Fibroblast of lung (primary cell): ENCODE data around the gene VASN. TPM values are rescaled to one million over a fixed set of nuclear protein-coding genes. Genes with fewer than 3 reads are reported as not detected.

Source experiments
- DNase-seq, 2 donors: peaks; one replicate each; pipeline versions ENCODE4 v3.0.0 to v3.0.0-alpha.2; 2010; ENCODE audit warnings: low read depth in 2 of 2
- H2AFZ ChIP-seq: 2 replicates; pipeline ENCODE4 v1.5.1; 2012; ENCODE audit warnings: low read length, control low read depth, inconsistent platforms
- H3K27ac ChIP-seq: 2 replicates; pipeline ENCODE4 v1.5.1; 2011; ENCODE audit warnings: low read length, control low read depth; ENCODE audit not compliant: insufficient read depth
- H3K27me3 ChIP-seq: 2 replicates; pipeline ENCODE4 v1.5.1; 2011; ENCODE audit warnings: mild to moderate bottlenecking, low read length; ENCODE audit not compliant: control insufficient read depth, insufficient read depth
- H3K36me3 ChIP-seq: 2 replicates; pipeline ENCODE4 v1.5.1; 2011; ENCODE audit warnings: low read length; ENCODE audit not compliant: control insufficient read depth, insufficient read depth
- H3K4me1 ChIP-seq: 2 replicates; pipeline ENCODE4 v1.5.1; 2011; ENCODE audit warnings: low read length; ENCODE audit not compliant: control insufficient read depth, insufficient read depth; ENCODE audit errors: extremely low read depth
- H3K4me2 ChIP-seq: 2 replicates; pipeline ENCODE4 v1.5.1; 2011; ENCODE audit warnings: low read length, control low read depth; ENCODE audit not compliant: insufficient read depth; ENCODE audit errors: extremely low read depth
- H3K4me3 ChIP-seq, 4 experiments: fragments of 200-600 bp in 1 of 4; sonication (generic) in 1 of 4; replicated peaks in 1 of 4; 2 replicates each; pipeline ENCODE4 v1.5.1; 2011 to 2016; ENCODE audit warnings: low read length in 4 of 4, low read depth in 3 of 4, mild to moderate bottlenecking in 3 of 4, control low read depth in 2 of 4, inconsistent platforms in 1 of 4, mixed read lengths in 1 of 4; ENCODE audit not compliant: insufficient read depth in 1 of 4; ENCODE audit errors: control extremely low read depth in 1 of 4
- H3K79me2 ChIP-seq: 2 replicates; pipeline ENCODE4 v1.5.1; 2012; ENCODE audit warnings: mild to moderate bottlenecking, low read length, inconsistent platforms; ENCODE audit not compliant: control insufficient read depth, insufficient read depth
- H3K9ac ChIP-seq: 2 replicates; pipeline ENCODE4 v1.5.1; 2011; ENCODE audit warnings: mild to moderate bottlenecking, low read length, control low read depth; ENCODE audit not compliant: insufficient read depth
- H3K9me3 ChIP-seq: 2 replicates; pipeline ENCODE4 v1.5.1; 2012; ENCODE audit warnings: low read depth, low read length; ENCODE audit not compliant: control insufficient read depth, insufficient read depth
- H4K20me1 ChIP-seq: 2 replicates; pipeline ENCODE4 v1.5.1; 2011; ENCODE audit warnings: low read length; ENCODE audit not compliant: control insufficient read depth, insufficient read depth; ENCODE audit errors: extremely low read depth
- CTCF ChIP-seq, 2 donors: IDR thresholded peaks in 1 of 2; conservative IDR thresholded peaks in 1 of 2; 1 replicate in 1 of 2; 2 replicates in 1 of 2; pipeline ENCODE4 v1.5.1; 2011 to 2012; ENCODE audit warnings: low read length in 2 of 2, control low read depth in 1 of 2, inconsistent platforms in 1 of 2, low read depth in 1 of 2, mild to moderate bottlenecking in 1 of 2
- EZH2 ChIP-seq: IDR thresholded peaks from 2 replicates; pipeline ENCODE4 v1.5.1; 2012; ENCODE audit warnings: low read length, control low read depth, mild to moderate bottlenecking; ENCODE audit errors: missing control alignments
- polyA plus RNA-seq, 2 donors: library from polyadenylated mRNA; depleted of rRNA in 1 of 2; stranded (reverse) in 1 of 2; unstranded in 1 of 2; fragments of >200 nt; gene quantifications; 2 replicates each; pipeline ENCODE4 v1.2.1, GENCODE V29; 2011 to 2012; ENCODE audit warnings: missing spikeins in 1 of 2
- total RNA-seq: library from RNA; depleted of rRNA; stranded (reverse); fragments of >200 nt; gene quantifications from 2 replicates; pipeline ENCODE4 v1.2.1, GENCODE V29; 2014

Gene VASN
- total and polyA plus RNA-seq, 2 donors (not counting 1 experiment from before 2014, with no cell fraction given) = 61.9 to 79.4 TPM

GRCh38 chr16:4360538-4361021 is 11.1 kb upstream of the VASN start:
- no peak for TF ChIP-seq EZH2
- no peak for TF ChIP-seq CTCF (conservative IDR thresholded peaks at IDR 0.05 in 1 of 2, IDR thresholded peaks at IDR 0.05 in 1 of 2; ENCODE audit: low read depth in 1 of 2, low read length in 2 of 2)
- no peaks in the 10 kb centered on the region for H3K4me1 ChIP-seq
- no peak overlapping the region for H3K9ac ChIP-seq
- H3K9me3 ChIP-seq = no peaks in the 10 kb centered on the region
- H2AFZ ChIP-seq = no peak overlapping the region
- H3K4me2 ChIP-seq = no peak overlapping the region
- peaks cover 4% of the 10 kb centered on the region for H3K36me3 ChIP-seq
- H3K27ac ChIP-seq = no peak overlapping the region
- DNase-seq = no peak
- no peak overlapping the region for H3K4me3 ChIP-seq
- no peaks in the 10 kb centered on the region for H3K27me3 ChIP-seq
- no peaks in the 10 kb centered on the region for H4K20me1 ChIP-seq
- no peaks in the 10 kb centered on the region for H3K79me2 ChIP-seq

GRCh38 chr16:4361033-4361943 is 10.4 kb upstream of the VASN start:
- Histone ChIP-seq H4K20me1 (no peaks in the 10 kb centered on the region), H3K4me2 (no peak overlapping the region), H3K4me3 (no peak overlapping the region), H3K9ac (no peak overlapping the region), H3K9me3 (no peaks in the 10 kb centered on the region), H3K27ac (no peak overlapping the region), H3K79me2 (no peaks in the 10 kb centered on the region), H3K27me3 (no peaks in the 10 kb centered on the region), H3K4me1 (no peaks in the 10 kb centered on the region), H3K36me3 (peaks cover 4% of the 10 kb centered on the region), H2AFZ (no peak overlapping the region)
- no peak for TF ChIP-seq CTCF (conservative IDR thresholded peaks at IDR 0.05 in 1 of 2, IDR thresholded peaks at IDR 0.05 in 1 of 2; ENCODE audit: low read depth in 1 of 2, low read length in 2 of 2)
- TF ChIP-seq EZH2 = no peak
- no peak for DNase-seq

GRCh38 chr16:4361944-4362311 is 9.7 kb upstream of the VASN start:
- Histone ChIP-seq H2AFZ (no peak overlapping the region), H3K4me3 (no peak overlapping the region), H3K79me2 (no peaks in the 10 kb centered on the region), H3K27ac (no peak overlapping the region), H3K9me3 (no peaks in the 10 kb centered on the region), H4K20me1 (no peaks in the 10 kb centered on the region), H3K4me1 (no peaks in the 10 kb centered on the region), H3K9ac (no peak overlapping the region), H3K27me3 (no peaks in the 10 kb centered on the region), H3K4me2 (no peak overlapping the region), H3K36me3 (peaks cover 3% of the 10 kb centered on the region)
- no peak for DNase-seq
- TF ChIP-seq CTCF (conservative IDR thresholded peaks at IDR 0.05 in 1 of 2, IDR thresholded peaks at IDR 0.05 in 1 of 2; ENCODE audit: low read depth in 1 of 2, low read length in 2 of 2) (no peak), EZH2 (no peak)
